OCI-LY7 (cell line): ENCODE measurements around the gene PDE10A.

Experiments used
- CTCF ChIP-seq: fragments of 200-600 bp; sonication (generic); conservative IDR thresholded peaks from 2 replicates; pipeline ENCODE4 v1.5.1; 2014; ENCODE audit warnings: mild to moderate bottlenecking, antibody characterized with exemption, low read length, moderate library complexity, mixed read lengths
- EZH2phosphoT487 ChIP-seq: fragments of 200-600 bp; sonication (generic); IDR thresholded peaks from 2 replicates; pipeline ENCODE4 v1.6.1; 2018; ENCODE audit warnings: low read depth, borderline replicate concordance, mild to moderate bottlenecking, mixed run types, antibody characterized with exemption, low read length, moderate library complexity, mixed read lengths

DNA sequence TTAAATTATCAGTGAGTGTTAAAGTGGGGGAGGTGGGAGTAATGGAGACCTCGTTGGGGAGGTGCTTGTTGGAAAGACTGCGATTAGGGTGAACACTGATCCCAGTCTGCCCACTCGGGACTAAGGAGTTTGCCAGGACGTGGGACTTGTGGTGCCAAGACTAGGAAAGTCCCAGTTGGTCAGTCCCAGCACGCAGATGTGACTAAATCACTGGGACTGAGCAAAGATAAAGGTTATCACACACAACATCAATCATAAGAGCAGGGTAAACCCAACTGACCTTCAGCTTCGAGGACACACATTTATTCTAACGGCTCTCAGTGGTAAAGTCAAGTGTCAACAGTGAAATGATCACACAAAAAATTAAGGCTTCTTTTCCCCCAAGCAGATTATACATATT lies 45.5 kb downstream of the PDE10A start:
- TF ChIP-seq CTCF (no peak), EZH2phosphoT487 (no peak)
